Activated CD4-positive, alpha-beta T cell treated with anti-CD3 and anti-CD28 coated beads, Interleukin-10, Interleukin-2, amounts not matched to agents 100 ng/mL and 50 ng/mL, durations not matched to agents 16 hours and 8 hours (primary cell): ENCODE measurements around the gene PRMT6.
A peak's percentile ranks its signal among the peaks of the same experiment; 100 is the strongest.
"Not testable (repeated sequence)": the region's sequence is repeated elsewhere in the genome, so short reads cannot be mapped to it uniquely, and the experiment has no call there.

Source experiments
- DNase-seq: peaks from one replicate; pipeline ENCODE4 v3.0.0-alpha.2; 2020

Gene PRMT6

GRCh38 chr1:107056426-107057196 is at the start of gene PRMT6:
PRMT6 (plus strand) TSS chr1:107056674; CDS start chr1:107056716, 42 bp downstream.
- DNase-seq, result peak; percentile 91

GRCh38 chr1:107009281-107009680 is 47.2 kb upstream of the PRMT6 start:
- no peak for DNase-seq

GRCh38 chr1:107010582-107010981 is 45.9 kb upstream of the PRMT6 start:
- DNase-seq, result no peak

- DNase-seq, result no peak
Measured at GRCh38 chr1:107016376-107016978, 40.0 kb upstream of the PRMT6 start.

- no peak for DNase-seq
Measured at GRCh38 chr1:107018445-107018844, 38.0 kb upstream of the PRMT6 start.

GRCh38 chr1:107019166-107019565 is 37.3 kb upstream of the PRMT6 start:
- no peak for DNase-seq

GRCh38 chr1:107038874-107039273 is 17.6 kb upstream of the PRMT6 start:
- not testable (repeated sequence) for DNase-seq

GRCh38 chr1:107044310-107045220 is 11.9 kb upstream of the PRMT6 start:
- not testable (repeated sequence) for DNase-seq

- DNase-seq, result no peak
Measured at GRCh38 chr1:107047602-107048001, 8.9 kb upstream of the PRMT6 start.

- DNase-seq, result no peak
Measured at GRCh38 chr1:107048241-107048640, 8.2 kb upstream of the PRMT6 start.

GRCh38 chr1:107051266-107051665 is 5.2 kb upstream of the PRMT6 start:
- no peak for DNase-seq

- DNase-seq, result not testable (repeated sequence)
Measured at GRCh38 chr1:107055919-107056425, 502 bp upstream of the PRMT6 start.

- peak; percentile 63 for DNase-seq
Measured at GRCh38 chr1:107057197-107058133, 991 bp downstream of the PRMT6 start.

GRCh38 chr1:107058245-107059032 is 2.0 kb downstream of the PRMT6 start:
- DNase-seq, result no peak

- DNase-seq, result no peak
Measured at GRCh38 chr1:107061886-107062285, 5.4 kb downstream of the PRMT6 start.

GRCh38 chr1:107073493-107073892 is 17.0 kb downstream of the PRMT6 start:
- DNase-seq, result no peak

- no peak for DNase-seq
Measured at GRCh38 chr1:107076841-107077240, 20.4 kb downstream of the PRMT6 start.

GRCh38 chr1:107079249-107079648 is 22.8 kb downstream of the PRMT6 start:
- DNase-seq, result no peak

GRCh38 chr1:107081102-107081501 is 24.6 kb downstream of the PRMT6 start:
- no peak for DNase-seq

- DNase-seq, result no peak
Measured at GRCh38 chr1:107091418-107091817, 34.9 kb downstream of the PRMT6 start.

- DNase-seq, result not testable (repeated sequence)
Measured at GRCh38 chr1:107093395-107093794, 36.9 kb downstream of the PRMT6 start.
